Measurements from ENCODE around the gene SLC27A5. TPM values are rescaled to one million over a fixed set of nuclear protein-coding genes. Genes with fewer than 3 reads are reported as not detected.
A peak's percentile ranks its signal among the peaks of the same experiment; 100 is the strongest.

The SLC27A5 gene
- total and polyA plus RNA-seq, 2 of the 4 experiments (the other 2 are of a cell fraction), result 7.7 to 11.2 TPM

DNA sequence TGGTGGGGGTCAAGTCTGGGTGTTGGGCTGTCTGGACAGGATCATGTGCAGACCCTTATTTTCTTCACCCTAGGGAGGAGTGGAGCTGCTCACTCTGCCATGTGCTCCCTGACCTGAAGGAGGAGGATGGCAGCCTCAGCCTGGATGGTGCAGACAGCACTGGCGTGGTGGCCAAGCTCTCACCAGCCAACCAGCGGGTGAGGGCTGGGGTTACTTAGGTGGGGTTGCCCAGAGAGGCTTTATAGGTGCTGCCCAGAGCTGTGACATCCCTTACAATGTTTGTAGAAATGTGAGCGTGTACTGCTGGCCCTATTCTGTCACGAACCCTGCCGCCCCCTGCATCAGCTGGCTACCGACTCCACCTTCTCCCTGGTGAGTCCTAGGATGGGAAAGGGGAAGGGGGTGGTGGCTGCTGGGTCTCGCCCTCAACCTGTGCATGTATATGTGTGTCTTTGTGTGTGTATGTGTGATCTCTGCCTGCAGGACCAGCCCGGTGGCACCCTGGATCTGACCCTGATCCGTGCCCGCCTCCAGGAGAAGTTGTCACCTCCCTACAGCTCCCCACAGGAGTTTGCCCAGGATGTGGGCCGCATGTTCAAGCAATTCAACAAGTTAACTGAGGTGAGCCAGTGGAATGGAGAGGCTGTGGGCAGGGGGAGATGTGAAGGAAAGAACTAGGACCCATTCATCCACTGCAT, 38.0 kb upstream of the SLC27A5 start:
- H3K36me3 ChIP-seq (ENCODE audit: control insufficient read depth, insufficient read depth, low read length), result peaks cover 69% of the 10 kb centered on the region
- intact Hi-C loops (cut with micrococcal nuclease) (no loop called here), dilution Hi-C loops (cut with HindIII; ENCODE audit: low sequenced_read_pairs, unreplicated experiment) (no loop called here), in situ Hi-C loops (cut with MboI; ENCODE audit: low sequenced_read_pairs) (no loop called here)
- no peaks in the 10 kb centered on the region for H3K9me3 ChIP-seq (ENCODE audit: control insufficient read depth, insufficient read depth, low read length)
- H3K79me1 ChIP-seq (ENCODE audit: low read depth in 1 of 2, low read length in 2 of 2), result peaks cover 27 to 91% of the 10 kb centered on the region in 2 experiments
- H2BK20ac ChIP-seq (ENCODE audit: low read depth, low read length), result no peak overlapping the region
- peaks cover 20% of the 10 kb centered on the region for H3K4me1 ChIP-seq (ENCODE audit: control insufficient read depth, insufficient read depth, low read length)
- peak overlapping the region; percentile 45 for H2AFZ ChIP-seq (replicated peaks; ENCODE audit: low read length, poor library complexity)
- no peak overlapping the region for H3K9ac ChIP-seq (ENCODE audit: low read depth, low read length)
- WGBS, 2 experiments (ENCODE audit: extremely low coverage in 2 of 2, insufficient read length in 1 of 2), result 100% methylated on average over 2 of the region's 11 CpGs; no CpG with 5 or more reads in 1 of the 2 experiments
- H2BK15ac ChIP-seq (ENCODE audit: low read depth, low read length), result no peak overlapping the region
- no peak overlapping the region for H3K18ac ChIP-seq (ENCODE audit: low read depth, low read length)
- H2AK5ac ChIP-seq (ENCODE audit: low read depth, low read length), result no peak overlapping the region
- H3K9me1 ChIP-seq (ENCODE audit: insufficient read depth, low read length), result peaks cover 28% of the 10 kb centered on the region
- no peak overlapping the region for H3K4me3 ChIP-seq (ENCODE audit: insufficient read depth, low read depth, low read length)
- TF ChIP-seq RCOR1 (IDR thresholded peaks at IDR 0.05; ENCODE audit: insufficient replicate concordance, low read length), result no peak
- TF ChIP-seq CEBPB (IDR thresholded peaks at IDR 0.05; ENCODE audit: low read depth, low read length), result no peak
- TF ChIP-seq RAD21 (IDR thresholded peaks at IDR 0.05; ENCODE audit: low read length), result no peak
- TF ChIP-seq NFE2L2 (IDR thresholded peaks at IDR 0.05; ENCODE audit: low read depth, low read length), result no peak
- no peak for TF ChIP-seq CHD1 (IDR thresholded peaks at IDR 0.05; ENCODE audit: low read depth, low read length)
- no peak for TF ChIP-seq RFX5 (IDR thresholded peaks at IDR 0.05; ENCODE audit: low read depth, low read length)
- TF ChIP-seq BHLHE40 (IDR thresholded peaks at IDR 0.05; ENCODE audit: low read depth, low read length), result no peak
- no peak for TF ChIP-seq FOS (IDR thresholded peaks at IDR 0.05; ENCODE audit: low read depth, low read length)
- no peak for TF ChIP-seq MAFK (IDR thresholded peaks at IDR 0.05; ENCODE audit: low read depth, low read length)
- TF ChIP-seq, protein P1, sequence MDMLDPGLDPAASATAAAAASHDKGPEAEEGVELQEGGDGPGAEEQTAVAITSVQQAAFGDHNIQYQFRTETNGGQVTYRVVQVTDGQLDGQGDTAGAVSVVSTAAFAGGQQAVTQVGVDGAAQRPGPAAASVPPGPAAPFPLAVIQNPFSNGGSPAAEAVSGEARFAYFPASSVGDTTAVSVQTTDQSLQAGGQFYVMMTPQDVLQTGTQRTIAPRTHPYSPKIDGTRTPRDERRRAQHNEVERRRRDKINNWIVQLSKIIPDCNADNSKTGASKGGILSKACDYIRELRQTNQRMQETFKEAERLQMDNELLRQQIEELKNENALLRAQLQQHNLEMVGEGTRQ (IDR thresholded peaks at IDR 0.05; ENCODE audit: low read depth, low read length), result no peak
- BruUV-seq (replicated peaks), result no TSS peak
- H2BK120ac ChIP-seq (ENCODE audit: low read depth, low read length), result no peak overlapping the region
- H3K4me2 ChIP-seq (ENCODE audit: low read depth, low read length), result no peak overlapping the region
- H2BK5ac ChIP-seq (ENCODE audit: low read depth, low read length, poor library complexity, severe bottlenecking), result no peak overlapping the region
- no peak overlapping the region for H3K4ac ChIP-seq (ENCODE audit: low read depth, low read length)
- H3K14ac ChIP-seq (replicated peaks; ENCODE audit: low read depth, low read length), result no peak overlapping the region
- H4K91ac ChIP-seq (ENCODE audit: insufficient read depth, low read depth, low read length), result no peak overlapping the region
- no peaks in the 10 kb centered on the region for H3K27me3 ChIP-seq (ENCODE audit: control insufficient read depth, insufficient read depth, low read length)
- no peak overlapping the region for H3K27ac ChIP-seq (ENCODE audit: insufficient read depth, low read length)
- H4K8ac ChIP-seq (ENCODE audit: low read depth in 2 of 2, low read length in 2 of 2), result no peak overlapping the region
- no peak overlapping the region for H4K5ac ChIP-seq (ENCODE audit: low read depth, low read length)
- POLR2A ChIA-PET (ENCODE audit: unreplicated experiment), result no interaction called here
- H3K56ac ChIP-seq (ENCODE audit: extremely low read depth, insufficient read depth, low read length), result no peak overlapping the region
- peak overlapping the region; percentile 70 for H2AK9ac ChIP-seq (replicated peaks; ENCODE audit: low read depth, low read length, poor library complexity)
- DNase-seq (no peak), ATAC-seq (ENCODE audit: low read depth) (no peak)
- H4K20me1 ChIP-seq (ENCODE audit: insufficient read depth, low read length), result peaks cover 70% of the 10 kb centered on the region
- H3K23ac ChIP-seq (ENCODE audit: low read depth, low read length), result no peak overlapping the region
- CTCF ChIA-PET, result no interaction called here
